Jurkat, Clone E6-1 (cell line): ENCODE data around the gene ZC3H12C. TPM values are rescaled to one million over a fixed set of nuclear protein-coding genes. Genes with fewer than 3 reads are reported as not detected.
"Not testable (repeated sequence)": the region's sequence is repeated elsewhere in the genome, so short reads cannot be mapped to it uniquely, and the experiment has no call there.

Experiments used
- DNase-seq: peaks from one replicate; pipeline ENCODE4 v3.0.0-alpha.2; 2011; ENCODE audit warnings: low read depth, low spot score
- H3K4me3 ChIP-seq: 2 replicates; pipeline ENCODE4 v1.5.1; 2011; ENCODE audit warnings: mild to moderate bottlenecking, low read length, control low read depth, moderate library complexity
- polyA plus RNA-seq: library from polyadenylated mRNA; unstranded; fragments of >200 nt; gene quantifications from one replicate; pipeline ENCODE4 v1.2.1, GENCODE V29; 2012; ENCODE audit warnings: missing spikeins; ENCODE audit not compliant: insufficient read length, insufficient read depth

Gene ZC3H12C
- polyA plus RNA-seq, result not detected

DNA sequence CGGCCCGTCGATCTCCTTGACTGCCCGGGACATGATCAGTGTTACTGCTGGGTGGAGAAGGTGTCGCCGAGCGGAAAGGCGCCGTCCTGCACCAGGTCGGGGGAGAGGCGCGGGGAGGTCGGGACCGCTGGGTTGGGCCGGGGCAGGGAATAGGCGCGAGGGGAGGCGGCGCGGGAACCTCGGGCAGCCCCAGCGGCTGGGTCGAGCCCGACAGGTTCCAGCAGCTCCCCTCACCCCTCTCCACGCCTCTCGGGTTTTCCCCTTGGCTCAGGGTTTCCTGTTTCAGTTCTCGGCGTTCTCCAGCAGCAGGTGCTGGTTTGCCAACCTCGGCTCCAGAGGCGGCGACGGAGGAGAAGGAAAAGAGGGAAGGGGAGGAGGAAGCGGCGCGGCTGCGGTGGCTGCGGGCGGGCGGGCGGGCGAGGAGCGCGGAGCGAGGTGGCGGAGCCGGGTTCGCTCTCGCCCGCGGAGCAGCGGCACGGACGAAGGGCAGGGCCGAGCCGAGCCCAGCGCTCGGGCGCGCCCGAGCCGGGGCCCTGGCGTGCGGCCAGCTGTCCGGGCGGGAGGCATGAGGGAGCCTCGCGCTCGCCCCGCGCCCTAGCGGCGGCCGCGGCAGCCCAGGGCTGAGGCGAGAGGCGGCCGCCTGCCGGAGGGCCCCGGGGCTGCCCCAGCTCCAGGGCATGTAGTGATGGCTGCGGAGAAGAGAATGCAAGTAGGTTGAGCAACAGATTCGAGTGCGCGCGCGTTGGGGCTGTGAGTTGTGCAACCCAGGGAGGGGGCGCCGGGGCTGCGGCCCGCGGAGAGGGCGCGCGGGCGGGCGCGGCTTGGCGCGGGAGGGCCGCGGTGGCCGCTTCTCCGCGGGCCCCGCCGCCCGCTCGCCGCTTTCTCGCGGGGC lies at the start of gene ZC3H12C:
ZC3H12C (plus strand) TSS at position 878 of the 892 bp plus-strand sequence. CDS start 20 bp downstream, outside the sequence.
- no peak within 1 kb of the TSS for H3K4me3 ChIP-seq

DNA sequence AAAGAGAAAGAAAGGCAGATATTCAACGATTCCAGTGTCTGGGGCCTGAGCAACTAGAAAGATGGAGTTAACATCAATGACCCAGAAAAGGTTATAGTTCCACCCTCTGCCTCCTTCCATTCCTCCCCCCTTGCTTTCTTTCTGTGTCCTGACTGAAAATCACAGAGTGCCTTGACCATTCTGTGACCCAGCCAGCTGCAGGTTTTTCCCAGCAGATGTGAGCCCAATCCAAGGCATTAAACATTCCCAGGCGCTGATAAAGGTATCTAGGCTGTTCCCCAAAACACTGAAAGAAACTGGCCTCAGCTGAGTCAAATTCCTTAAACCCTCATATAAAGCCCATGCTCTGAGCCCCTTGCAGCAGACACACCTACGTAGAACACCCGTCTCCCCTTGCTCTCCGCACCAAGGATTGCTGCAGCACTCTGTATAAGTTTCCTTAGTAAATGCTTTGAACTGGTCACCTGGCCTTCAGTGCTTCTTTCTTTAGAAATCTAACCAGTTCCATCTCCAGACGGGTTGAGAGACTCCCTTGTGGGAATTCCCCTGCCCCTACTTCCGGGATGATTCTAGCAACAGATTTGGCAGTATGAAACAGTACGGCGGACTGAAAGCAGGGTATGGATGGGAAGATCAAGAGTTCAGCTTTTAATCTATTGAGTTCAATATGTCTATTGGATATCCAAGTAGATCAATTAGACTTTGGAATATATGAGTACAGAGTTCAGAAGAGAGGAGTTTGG lies 48.8 kb upstream of the ZC3H12C start:
- DNase-seq, result no peak
- H3K4me3 ChIP-seq, result no peak overlapping the region

More for the DNA sequence above, at the start of gene ZC3H12C:
- no peak for DNase-seq

DNA sequence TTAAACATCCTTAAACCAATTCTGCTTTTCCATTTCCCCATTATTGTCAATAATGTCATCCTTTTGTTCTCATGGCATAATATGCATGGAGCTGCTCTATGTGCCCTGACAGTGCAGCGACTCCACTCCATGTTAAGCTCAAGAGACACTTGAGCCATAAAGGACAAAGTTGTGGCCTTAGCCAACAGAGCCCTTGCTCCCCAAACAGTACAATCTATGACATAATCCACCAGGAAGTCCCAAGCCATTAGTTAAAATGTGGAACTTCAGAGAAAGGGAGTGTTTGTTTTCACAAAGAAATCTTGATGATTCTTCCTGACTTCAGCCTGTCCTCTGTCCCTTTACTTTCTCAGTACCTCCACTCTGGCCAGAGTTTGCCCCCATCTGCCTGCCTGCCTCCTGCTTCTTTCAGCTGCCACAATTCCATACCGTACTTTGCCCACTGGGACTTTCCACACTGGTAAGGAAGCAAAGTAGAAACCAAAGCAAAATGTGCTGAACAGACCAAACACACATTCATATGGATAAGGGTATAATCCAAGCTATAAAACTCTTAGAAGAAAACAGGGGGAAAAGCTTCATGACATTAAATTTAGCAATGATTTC lies 46.3 kb upstream of the ZC3H12C start:
- no peak for DNase-seq
- no peak overlapping the region for H3K4me3 ChIP-seq

DNA sequence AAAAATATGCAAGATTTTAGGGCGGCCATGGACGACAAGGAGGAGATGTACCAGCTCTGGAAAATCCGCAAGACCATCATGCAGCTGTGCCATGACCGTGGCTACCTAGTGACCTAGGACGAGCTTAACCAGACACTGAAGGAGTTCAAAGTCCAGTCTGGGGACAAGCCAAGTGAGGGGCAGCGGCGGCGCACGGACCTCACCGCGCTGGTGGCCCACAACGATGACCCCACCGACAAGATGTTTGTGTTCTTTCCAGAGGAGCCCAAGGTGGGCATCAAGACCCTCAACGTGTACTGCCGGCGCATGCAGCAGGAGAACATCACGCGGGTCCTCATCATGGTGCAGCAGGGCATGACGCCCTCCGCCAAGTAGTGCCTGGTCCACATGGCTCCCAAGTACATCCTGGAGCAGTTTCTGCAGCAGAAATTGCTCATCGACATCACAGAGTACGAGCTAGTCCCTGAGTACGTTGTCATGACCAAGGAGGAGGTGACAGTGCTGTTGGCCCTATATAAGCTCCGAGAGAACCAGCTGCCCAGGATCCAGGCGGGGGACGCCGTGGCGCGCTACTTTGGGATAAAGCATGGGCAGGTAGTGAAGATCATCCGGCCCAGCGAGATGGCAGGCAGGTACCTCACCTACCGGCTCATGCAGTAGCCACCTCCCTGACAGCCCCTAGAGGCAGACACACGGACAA lies 43.5 kb upstream of the ZC3H12C start:
- no peak overlapping the region for H3K4me3 ChIP-seq
- DNase-seq, result no peak

DNA sequence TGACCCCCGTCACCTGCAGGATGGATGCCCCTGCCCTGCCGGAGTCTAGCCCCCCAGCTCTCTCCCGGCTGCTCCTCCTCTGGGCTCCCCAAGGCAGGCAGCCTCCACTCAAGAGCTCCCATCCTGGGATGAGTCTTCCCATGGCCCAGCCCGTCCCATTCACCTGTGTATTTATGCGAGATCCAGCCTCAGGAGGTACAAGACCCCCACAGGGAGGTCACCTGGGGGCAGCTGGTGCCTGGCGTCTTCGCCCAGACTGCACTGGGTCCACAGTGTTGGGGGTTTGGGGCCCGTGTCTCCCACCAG lies 43.0 kb upstream of the ZC3H12C start:
- H3K4me3 ChIP-seq, result no peak overlapping the region
- no peak for DNase-seq

DNA sequence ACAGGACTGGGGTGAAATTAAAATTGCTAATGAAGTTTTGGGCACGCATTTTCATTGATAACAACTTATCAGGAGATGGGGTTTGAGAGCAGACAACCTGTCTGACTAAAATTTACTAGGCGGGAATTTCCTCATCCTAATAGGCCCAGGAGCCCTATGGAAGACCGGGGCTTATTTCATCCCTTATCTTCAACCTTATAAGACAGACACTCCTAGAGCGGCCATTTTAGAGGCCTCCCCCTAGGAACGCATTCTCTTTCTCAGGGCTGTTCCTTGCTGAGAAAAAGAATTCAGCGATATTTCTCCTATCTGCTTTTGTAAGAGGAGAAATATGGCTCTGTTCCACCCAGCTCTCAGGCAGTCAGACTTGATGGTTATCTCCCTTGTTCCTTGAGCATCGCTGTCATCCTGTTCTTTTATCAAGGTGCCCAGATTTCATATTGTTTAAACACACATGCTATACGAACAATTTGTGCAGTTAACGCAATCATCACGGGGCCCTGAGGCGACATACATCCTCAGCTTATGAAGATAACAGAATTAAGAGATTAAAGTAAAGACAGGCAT lies 39.3 kb upstream of the ZC3H12C start:
- no peak for DNase-seq
- H3K4me3 ChIP-seq, result no peak overlapping the region

DNA sequence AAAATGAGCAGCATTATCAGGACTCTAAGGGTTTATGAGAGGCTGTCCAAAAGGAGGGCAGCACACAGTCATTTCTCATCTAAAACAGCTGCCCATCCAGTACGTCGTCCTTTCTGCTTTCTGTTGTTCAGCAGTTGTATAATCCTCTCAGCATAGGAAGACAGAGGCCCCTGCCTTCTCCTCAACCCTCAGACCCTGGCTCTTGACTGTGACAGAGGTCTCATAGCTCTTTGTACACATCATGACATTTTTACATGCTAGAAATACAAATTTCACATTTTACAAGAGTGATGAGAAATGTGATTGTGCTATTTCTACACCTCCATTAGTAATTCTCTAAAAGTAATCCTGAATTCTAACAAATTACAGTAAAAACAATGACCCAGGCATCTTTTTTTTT lies 36.2 kb upstream of the ZC3H12C start:
- DNase-seq, result no peak
- no peak overlapping the region for H3K4me3 ChIP-seq

DNA sequence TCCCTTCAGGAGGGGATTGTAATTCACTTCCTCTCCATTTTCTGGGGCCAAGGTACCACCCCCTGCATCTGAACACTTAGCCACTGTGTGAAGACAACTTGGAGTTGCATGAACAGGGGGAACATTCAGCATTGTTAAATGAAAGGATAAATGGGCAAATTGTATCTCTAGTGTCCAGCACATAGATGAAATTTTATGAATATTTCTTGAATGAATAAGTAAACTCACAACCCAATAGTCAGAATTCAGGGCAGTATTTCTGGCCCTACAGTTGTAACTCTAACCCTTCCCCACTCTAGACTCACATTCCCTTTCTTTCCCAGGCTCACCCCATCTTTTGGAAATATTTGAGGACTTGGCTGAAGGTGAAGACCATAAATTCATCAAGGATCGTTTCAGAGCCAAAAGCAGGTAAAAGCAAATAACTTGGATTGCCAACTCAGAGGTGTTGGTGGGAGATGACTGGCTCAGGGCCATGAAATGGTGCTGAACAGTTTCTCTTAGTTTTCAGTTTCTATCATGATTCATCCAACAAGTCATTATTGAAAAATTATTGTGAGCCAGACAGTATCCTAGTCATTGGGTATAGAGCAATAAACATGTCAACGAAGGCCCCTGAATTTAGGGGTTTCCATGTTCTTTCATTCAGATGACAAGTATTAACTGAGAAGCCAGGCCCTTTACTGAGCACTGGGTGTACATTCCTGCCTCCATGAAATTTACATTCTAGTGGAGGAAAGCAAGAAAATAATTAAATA lies 33.3 kb upstream of the ZC3H12C start:
- DNase-seq, result no peak
- H3K4me3 ChIP-seq, result no peak overlapping the region

DNA sequence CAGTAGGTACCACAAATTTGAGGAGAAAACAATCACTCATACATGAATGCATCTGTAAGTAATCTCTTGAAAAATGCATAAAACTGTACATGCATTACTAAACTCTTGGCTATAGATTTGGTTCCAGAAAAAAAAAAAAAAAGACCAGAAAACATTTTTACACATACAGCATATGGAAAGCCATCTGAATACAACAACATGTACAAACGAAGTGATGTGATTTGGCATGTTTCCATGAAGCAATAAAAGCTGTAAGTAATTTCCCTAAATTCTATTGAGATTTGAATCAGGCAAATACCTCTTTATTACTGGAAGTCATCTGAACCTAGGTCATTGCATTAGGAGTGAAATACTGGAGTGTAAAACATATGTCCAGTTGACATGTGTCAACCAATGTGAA lies 31.9 kb upstream of the ZC3H12C start:
- no peak for DNase-seq
- H3K4me3 ChIP-seq, result no peak overlapping the region

DNA sequence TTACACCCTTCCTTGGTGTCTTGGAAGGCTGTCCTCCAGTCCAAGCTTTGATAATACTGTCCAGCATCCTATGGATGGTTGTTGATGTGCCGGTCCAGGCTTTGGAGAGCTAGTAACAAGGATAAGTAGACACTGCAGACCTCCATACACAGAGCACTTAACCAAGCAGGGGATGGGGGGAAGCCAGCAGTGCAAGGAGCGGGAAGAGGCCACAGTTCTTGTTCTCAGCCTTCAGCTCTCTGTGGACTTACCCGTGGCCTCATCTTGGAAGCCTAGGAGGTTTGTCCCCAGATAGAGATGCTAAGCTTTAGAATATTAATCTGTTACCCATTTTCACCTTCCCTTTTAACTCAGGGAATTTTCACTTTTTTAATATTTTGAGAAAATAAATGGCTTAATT lies 30.9 kb upstream of the ZC3H12C start:
- no peak overlapping the region for H3K4me3 ChIP-seq
- DNase-seq, result no peak

DNA sequence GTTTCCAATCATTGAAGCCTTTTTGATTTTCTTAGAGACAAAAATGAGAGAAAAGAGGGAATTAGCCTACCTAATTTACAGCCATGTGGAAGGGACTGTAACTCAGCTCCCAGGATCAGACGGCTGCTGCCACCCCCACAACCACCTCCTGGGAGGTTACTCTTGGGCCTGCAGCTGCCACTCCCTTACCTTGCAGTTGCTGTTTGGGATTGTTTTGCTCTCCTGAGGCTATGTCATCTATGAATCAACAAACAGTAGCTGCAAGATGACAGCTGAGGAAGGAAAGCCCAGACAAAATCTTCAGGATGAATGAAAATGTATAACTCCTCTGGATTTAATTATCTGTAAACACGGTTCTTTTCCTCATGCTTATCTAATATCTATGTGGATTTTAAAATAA lies 28.0 kb upstream of the ZC3H12C start:
- H3K4me3 ChIP-seq, result no peak overlapping the region
- no peak for DNase-seq

DNA sequence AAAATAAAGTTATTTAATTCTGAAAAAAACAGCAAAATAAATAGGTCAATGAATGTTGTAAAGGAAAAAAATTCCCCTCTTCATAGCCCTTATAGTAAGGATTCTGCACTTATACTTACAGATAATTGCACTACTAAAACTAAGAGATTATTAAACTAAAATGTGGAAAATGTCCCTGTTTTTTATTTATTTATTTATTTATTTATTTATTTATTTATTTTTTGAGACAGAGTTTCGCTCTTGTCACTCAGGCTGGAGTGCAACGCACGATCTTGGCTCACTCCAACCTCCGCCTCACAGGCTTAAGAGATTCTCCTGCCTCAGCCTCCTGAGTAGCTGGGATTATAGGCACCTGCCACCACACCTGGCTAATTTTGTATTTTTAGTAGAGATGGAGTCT lies 25.2 kb upstream of the ZC3H12C start:
- DNase-seq, result not testable (repeated sequence)

DNA sequence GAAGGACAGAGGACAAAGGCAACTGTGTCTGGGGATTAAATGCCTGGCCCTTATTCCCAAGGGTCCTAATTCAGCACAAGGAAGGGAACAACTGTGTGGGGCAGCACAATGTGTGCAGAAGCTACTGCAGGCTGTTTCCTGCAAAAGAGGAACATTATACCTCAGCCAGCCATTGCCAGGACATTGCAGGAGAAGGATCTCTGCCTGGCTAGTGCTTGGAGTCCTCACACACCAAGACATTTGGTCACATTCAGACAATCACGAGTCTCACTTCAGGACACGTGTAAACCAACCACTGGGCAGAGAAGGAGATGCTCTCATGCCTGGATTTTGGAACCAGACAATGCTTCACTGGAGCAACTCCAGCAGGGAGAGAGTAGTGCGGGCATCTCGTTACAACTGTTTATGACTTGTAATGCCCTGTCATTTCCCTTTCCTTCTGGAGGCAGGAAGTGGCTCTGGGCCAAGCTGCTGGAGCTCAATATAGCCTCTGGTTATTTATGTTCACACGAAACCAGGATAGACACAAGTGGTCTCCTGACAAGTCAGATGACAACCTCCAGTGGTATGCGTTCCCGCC lies 23.9 kb upstream of the ZC3H12C start:
- no peak overlapping the region for H3K4me3 ChIP-seq
- DNase-seq, result peak; percentile 21

More for the DNA sequence above, 25.2 kb upstream of the ZC3H12C start:
- not testable (repeated sequence) for H3K4me3 ChIP-seq

DNA sequence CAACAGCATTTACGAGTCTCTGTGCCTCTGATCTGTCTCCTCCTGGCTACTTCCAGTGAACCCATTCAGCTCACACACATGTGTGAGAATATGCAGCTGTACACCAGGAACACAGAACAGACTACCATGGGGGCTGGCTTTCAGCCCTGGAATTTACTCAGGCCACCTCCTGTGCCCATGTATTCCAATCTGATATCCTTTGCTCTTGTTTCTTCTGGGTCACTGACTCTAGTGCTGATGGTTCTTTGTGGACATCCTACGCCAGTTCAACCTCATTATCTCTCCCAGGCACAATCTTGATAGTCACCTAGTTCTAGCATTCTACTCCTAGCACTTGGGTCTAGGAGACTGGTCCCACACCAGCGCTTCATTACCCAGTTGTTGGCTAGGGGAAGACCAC lies 23.0 kb upstream of the ZC3H12C start:
- H3K4me3 ChIP-seq, result no peak overlapping the region
- no peak for DNase-seq

DNA sequence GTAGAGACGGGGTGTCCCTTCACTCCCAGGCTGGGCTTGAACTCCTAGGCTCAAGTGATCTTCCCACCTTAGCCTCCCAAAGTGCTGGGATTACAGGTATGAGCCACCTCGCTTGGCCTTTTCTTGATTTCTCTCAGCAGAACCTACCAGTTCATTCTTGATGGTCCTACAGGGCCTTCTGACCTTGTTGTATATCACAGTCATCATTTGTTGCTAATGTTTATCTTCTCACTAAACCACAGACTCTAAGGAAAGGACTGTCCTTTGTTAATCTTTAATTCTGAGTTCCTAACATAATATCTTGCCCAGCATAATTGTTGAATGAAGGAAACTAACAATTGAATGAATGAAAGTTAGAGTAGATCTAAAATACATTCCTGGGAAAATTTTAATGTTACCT lies 22.0 kb upstream of the ZC3H12C start:
- DNase-seq, result no peak
- H3K4me3 ChIP-seq, result no peak overlapping the region

DNA sequence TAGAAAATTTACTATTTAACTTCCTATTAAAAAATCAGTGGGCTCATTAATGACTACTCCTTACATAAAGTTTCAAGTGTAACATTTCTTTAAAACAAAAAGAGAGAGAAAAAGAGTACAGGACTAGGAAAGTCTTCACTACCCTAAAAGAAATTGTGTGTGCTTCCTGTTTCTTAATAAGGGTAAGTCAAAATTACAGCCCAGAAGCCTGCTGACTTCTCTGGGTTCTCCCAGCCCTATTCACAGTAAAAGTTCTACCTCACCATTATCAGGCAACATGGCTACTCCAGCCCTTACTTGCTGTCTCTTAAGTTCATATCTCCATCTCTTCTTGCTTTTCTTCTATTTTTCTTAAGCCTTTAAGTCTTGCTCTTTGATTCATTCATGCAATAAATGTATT lies 20.3 kb upstream of the ZC3H12C start:
- no peak overlapping the region for H3K4me3 ChIP-seq
- DNase-seq, result no peak

DNA sequence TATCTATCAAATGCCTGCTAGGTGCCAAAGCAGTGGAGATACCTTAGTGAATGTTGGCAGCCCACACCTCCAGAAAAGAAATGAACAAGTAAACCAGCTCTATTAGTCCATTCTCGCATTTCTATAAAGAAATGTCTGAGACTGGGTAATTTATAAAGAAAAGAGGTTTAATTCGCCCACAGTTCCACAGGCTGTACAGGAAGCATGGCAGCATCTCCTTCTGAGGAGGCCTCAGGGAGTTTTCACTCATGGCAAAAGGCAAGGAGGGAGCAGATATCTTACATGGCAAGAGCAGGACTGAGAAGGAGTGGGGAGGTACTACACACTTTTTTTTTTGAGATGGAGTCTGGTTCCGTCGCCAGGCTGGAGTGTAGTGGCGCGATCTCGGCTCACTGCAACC lies 18.7 kb upstream of the ZC3H12C start:
- no peak overlapping the region for H3K4me3 ChIP-seq
- no peak for DNase-seq
